ENCODE measurements around the gene TREH.
A peak's percentile ranks its signal among the peaks of the same experiment; 100 is the strongest.

GRCh38 chr11:118609380-118610224 lies 69.8 kb downstream of the TREH start:
- TF ChIP-seq, protein P1, sequence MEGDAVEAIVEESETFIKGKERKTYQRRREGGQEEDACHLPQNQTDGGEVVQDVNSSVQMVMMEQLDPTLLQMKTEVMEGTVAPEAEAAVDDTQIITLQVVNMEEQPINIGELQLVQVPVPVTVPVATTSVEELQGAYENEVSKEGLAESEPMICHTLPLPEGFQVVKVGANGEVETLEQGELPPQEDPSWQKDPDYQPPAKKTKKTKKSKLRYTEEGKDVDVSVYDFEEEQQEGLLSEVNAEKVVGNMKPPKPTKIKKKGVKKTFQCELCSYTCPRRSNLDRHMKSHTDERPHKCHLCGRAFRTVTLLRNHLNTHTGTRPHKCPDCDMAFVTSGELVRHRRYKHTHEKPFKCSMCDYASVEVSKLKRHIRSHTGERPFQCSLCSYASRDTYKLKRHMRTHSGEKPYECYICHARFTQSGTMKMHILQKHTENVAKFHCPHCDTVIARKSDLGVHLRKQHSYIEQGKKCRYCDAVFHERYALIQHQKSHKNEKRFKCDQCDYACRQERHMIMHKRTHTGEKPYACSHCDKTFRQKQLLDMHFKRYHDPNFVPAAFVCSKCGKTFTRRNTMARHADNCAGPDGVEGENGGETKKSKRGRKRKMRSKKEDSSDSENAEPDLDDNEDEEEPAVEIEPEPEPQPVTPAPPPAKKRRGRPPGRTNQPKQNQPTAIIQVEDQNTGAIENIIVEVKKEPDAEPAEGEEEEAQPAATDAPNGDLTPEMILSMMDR (conservative IDR thresholded peaks at IDR 0.05; ENCODE audit: low read length) = no peak
- TF ChIP-seq EZH2phosphoT487 (IDR thresholded peaks at IDR 0.05; ENCODE audit: borderline replicate concordance, low read depth, low read length) = peak; percentile 89; the same call in 1 of the 2 replicates
